DMS153 treated with DMSO at 0.1 percent for 48 hours (cell line): ENCODE results near the gene RTEL1.

ENCODE experiments used
- DNase-seq: peaks from one replicate; lab custom pipeline; 2025; ENCODE audit not compliant: unreplicated experiment; lab: John Stamatoyannopoulos, UW

RTEL1 gene

DNA sequence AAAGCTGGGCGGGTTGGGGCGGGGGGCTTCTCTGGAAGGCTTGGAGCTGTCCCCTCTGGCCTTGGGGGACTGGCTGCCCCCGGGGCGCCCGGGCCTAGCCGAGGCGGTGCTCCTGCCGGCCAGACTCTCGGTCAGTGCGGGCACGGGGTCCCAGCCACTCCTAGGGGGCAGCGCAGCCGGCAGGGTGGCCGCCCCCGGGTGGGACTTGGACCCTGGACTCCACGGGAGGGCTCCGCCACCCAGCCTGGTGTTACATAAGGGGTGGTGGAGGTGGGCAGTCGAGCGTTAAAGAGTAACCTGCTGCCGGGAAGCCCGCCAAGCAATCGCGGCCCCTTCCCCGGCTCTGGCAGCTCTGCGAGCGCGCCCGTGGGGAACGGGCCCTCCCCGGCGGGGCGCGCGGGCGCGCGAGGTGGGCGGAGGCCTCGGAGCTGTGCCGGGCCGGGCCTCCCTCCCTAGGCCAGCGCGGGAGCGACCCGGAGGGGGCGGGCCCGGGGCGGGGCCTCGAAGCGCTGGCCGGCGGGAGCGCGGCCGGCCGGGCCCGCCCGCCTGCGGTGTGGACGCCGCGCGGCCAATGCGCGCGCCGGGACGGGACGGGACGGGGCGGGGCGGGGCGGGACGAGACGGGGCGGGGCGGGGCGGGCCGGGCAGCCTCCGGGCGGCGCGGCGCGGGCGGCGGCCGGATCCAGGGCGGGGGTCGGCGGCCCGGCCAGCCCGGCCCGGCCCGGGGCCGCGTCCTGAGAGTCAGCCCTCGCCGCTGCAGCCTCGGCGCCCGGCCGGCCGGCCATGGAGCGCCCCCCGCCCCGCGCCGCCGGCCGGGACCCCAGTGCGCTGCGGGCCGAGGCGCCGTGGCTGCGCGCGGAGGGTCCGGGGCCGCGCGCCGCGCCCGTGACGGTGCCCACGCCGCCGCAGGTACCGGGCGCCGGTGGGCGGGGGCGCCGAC lies 81.3 kb downstream of the RTEL1 start, which contains the start of gene SLC2A4RG:
SLC2A4RG (plus strand) TSS at position 647 of the 940 bp plus-strand sequence; CDS start at position 784, 137 bp downstream.
- DNase-seq: peak; percentile 33

DNA sequence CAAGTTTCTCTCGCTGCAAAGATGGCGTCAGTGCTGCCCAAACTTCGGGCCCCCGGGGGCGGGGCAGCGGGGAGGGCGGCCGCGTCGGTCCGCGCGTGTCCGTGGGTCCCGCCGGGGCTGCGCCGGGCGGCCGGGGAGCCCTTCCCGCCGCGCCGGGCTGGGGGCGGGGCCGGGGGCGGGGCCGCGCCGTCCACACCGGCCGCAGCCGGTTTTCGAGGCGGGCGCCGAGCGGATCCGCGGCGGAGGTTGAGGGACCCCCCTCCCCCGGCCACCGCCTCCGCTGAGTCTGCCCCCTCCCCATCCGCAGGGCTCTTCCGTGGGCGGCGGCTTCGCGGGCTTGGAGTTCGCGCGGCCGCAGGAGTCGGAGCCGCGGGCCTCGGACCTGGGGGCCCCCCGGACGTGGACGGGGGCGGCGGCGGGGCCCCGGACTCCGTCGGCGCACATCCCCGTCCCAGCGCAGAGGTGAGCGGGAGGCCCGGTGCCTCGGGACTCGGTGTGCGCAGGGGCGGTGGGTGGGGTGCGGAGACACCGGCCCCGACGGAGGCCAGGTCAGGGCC lies 82.0 kb downstream of the RTEL1 start:
- DNase-seq: no peak

DNA sequence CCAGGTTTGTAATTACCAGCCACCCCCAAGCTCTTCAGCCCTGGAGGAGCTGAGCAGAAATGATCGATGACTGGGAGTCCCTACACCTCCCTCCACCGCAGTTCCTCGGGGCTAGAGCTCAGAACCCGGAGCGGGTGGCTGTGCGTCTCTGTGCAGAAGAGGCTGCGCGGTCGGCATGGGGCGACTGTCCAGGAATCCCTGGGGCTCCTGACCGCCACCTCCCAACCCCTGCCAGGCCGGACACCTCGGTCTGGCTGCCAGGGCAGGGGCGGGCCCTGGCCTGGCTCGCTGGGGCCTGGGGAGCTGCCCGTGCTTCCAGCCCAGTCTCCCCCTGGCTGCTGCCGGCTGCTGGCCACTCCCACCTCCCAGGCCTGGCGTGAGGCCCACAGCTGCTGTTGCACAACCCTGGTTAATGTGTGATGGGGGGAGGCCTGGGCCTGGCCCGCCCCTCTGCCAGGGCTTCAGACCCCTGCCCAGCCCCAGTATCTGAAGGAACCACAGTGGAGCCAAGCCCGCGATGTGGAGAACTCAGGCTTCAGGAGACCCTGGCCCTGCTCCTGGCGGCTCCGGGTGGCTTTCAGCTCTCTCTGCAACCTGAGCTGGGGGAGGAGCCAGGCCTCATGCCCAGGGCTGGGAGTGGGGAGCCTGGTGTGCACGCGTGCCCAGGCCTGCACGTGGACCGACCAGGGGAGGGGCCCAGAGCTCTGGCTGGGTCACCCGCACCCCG lies 82.7 kb downstream of the RTEL1 start:
- peak; percentile 64 for DNase-seq

DNA sequence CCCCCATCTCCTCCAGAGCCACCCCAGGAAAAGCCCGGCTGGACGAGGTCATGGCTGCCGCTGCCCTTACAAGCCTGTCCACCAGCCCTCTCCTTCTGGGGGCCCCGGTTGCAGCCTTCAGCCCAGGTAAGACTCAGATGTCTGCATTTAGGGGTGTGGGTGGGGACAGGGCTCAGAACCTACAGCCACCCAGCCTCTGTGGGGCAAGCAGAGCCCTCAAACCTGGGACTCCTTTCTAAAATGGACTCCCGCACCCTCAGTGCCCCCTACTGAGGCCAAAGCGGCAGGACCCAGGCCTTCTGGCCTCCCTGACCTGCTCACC lies 83.2 kb downstream of the RTEL1 start:
- DNase-seq: no peak

DNA sequence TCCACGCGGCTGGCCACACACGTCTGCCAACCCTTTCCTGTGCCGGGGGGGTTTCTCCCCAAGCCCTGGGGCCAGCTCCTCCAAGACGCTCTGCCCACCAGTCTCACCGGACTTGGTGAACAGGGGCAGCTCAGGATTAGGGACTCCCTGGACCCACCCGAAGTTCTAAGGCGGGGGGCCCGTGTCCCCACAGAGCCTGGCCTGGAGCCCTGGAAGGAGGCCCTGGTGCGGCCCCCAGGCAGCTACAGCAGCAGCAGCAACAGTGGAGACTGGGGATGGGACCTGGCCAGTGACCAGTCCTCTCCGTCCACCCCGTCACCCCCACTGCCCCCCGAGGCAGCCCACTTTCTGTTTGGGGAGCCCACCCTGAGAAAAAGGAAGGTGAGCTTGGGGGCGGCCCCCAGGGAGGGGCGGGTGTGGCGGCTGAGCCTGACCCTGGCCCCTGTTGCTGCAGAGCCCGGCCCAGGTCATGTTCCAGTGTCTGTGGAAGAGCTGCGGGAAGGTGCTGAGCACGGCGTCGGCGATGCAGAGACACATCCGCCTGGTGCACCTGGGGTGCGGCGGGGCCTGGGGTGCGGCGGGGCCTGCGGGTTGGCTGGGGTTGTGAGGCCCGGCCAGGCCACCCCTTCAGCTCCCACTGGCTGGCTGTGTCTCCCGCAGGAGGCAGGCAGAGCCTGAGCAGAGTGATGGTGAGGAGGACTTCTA lies 83.7 kb downstream of the RTEL1 start:
- no peak for DNase-seq

DNA sequence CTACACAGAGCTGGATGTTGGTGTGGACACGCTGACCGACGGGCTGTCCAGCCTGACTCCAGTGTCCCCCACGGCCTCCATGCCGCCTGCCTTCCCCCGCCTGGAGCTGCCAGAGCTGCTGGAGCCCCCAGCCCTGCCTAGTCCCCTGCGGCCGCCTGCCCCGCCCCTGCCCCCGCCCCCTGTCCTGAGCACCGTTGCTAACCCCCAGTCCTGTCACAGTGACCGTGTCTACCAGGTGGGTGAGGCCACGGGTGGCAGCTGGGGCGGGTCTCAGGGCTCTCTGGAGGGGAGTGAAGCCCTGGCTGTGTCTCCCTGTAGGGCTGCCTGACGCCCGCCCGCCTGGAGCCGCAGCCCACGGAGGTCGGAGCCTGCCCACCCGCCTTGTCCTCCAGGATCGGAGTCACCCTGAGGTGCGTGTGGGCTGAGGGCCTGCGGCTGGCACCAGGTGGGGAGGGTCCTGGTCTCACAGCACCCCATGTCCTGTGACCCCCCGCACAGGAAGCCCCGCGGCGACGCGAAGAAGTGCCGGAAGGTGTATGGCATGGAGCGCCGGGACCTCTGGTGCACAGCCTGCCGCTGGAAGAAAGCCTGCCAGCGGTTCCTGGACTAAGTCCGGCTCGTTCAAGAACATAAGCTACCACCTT lies 84.4 kb downstream of the RTEL1 start:
- DNase-seq: no peak

DNA sequence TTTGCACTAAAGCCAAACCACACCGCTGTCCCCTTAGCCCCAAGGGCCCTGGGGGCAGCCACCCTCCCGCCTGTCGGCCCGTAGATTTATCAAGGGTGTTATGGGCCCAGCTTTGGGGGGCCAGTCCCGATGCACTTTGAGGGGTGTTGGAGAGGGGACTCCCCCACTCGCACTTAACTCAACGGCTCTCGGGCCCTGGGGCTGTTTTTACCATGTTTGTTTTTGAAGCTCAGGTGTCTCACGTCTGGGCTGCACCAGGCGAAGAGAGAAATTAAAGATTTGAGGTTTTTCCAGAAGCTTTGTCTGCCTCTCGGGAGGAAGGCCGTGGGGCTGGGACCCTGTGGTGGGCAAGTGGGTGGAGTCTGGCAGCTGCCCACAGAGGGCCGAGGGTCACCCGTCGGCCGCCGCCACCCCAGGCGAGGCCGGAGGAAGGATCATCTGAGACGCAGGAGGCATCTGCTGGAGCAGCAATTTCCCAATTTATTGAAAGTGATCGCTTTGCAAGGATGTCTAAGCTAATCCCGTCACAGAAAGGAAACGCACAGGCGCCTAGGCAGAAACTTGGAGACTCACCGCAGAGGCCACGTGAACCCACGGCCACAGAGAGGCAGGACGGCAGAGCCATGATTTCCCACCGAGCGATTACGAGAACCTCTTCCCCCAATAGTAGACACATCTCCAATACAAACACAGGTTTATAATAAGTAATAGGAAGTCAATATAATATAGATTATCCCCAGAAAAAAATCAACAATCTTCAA lies 85.3 kb downstream of the RTEL1 start:
- DNase-seq: no peak

DNA sequence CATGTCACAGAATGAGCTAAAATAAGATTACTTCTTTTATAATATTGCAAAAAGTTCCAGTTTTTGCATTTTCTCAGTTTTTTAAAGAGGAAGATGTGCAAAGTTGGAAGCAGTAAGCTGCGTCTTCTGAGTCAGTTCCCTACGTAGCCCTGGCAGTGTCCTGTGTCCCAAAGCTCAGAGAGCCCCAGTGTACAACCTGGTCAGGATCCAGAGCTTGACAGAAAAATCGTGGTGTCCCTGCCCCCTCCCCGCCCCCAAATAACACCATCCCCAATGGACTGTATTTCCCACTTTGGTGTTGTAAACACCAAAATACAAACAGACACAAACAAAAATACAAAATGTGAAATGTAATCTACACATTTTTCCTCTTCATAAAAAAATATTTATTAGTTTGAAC lies 86.0 kb downstream of the RTEL1 start:
- no peak for DNase-seq

DNA sequence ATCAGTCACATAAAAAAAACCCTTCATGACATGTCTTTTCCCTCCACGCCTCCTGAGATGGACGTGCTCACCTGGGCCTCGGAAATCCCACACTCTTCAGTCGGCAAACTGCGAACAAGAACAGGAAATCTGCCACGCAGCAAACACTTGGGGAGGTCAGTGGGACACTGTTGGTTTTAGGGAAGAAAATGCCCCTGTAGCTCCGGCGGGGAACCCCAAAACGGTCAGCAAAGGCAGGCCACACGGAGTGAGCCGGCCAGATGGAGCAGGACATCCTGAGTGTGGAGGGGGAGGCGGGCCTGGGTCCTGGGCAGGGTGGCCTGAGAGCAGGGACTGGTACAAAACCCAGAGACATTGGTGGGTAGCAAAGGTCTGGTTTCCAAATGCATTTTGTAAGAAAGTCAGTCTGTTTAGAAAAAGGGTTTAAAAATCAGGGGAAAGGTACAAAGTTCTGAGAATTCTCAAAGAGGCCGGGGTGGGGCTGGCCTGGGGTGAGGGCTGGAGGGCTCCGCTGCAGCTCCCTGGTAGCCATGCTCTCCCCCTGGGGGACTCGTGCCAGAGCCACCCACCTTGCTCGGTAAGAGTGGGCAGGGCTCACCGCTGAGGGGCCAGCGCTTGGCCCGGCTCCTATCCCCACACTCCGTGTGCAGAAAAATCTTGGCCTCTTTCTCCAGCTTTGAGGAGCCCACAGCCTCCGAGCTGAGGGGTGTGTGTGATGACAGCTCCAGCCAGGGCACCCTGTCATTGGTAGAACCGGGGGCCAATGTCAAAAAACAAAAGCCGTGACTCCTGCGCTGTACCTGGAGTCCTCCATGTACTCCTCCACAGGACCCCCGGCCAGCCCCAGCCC lies 86.7 kb downstream of the RTEL1 start:
- DNase-seq: no peak

DNA sequence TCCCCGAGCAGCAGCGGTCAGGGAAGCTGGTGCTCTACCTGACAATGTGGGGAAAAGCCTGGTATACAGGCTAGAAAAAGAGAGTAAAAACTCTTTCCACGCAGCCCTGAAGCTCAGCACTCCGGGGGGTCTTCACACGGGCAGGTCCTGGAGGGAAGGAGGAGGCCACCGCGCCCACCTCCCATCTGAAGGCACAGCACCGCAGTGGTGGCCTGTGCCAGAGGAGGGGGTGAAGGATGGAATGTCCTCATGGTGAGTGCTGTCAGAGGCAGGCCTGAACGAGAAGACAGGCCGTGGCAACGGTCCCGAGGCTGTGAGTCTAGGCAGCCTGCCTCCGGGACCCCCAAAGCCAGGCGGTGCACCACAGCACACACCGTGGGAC lies 87.3 kb downstream of the RTEL1 start:
- DNase-seq: no peak
